Transverse colon (tissue), 4 donors: ENCODE data around the gene POLR2L.

ENCODE experiments used
- EP300 ChIP-seq: sonication (generic); formaldehyde crosslinking; IDR thresholded peaks from one replicate; pipeline ENCODE4 v1.6.1; 2017; ENCODE audit warnings: antibody characterized with exemption, low read depth
- POLR2A ChIP-seq: fragments of 450-650 bp; IDR thresholded peaks from one replicate; pipeline ENCODE4 v1.6.1; 2016; ENCODE audit warnings: antibody characterized with exemption, mild to moderate bottlenecking, moderate library complexity
- POLR2AphosphoS5 ChIP-seq, 3 donors: sonication (generic); formaldehyde crosslinking; IDR thresholded peaks; one replicate each; pipeline ENCODE4 v1.6.1; 2016; ENCODE audit warnings: antibody characterized with exemption in 3 of 3
- TF ChIP-seq, protein P1 (sequence below), 5 experiments: fragments of 200-600 bp in 3 of 5; fragments of 450-650 bp in 2 of 5; sonication (generic) in 3 of 5; IDR thresholded peaks; 1 replicate in 2 of 5; 2 replicates in 3 of 5; pipeline ENCODE4 v1.5.1; 2016 to 2017; ENCODE audit warnings: antibody characterized with exemption in 5 of 5, inconsistent platforms in 3 of 5, mild to moderate bottlenecking in 2 of 5, moderate library complexity in 1 of 5

DNA sequence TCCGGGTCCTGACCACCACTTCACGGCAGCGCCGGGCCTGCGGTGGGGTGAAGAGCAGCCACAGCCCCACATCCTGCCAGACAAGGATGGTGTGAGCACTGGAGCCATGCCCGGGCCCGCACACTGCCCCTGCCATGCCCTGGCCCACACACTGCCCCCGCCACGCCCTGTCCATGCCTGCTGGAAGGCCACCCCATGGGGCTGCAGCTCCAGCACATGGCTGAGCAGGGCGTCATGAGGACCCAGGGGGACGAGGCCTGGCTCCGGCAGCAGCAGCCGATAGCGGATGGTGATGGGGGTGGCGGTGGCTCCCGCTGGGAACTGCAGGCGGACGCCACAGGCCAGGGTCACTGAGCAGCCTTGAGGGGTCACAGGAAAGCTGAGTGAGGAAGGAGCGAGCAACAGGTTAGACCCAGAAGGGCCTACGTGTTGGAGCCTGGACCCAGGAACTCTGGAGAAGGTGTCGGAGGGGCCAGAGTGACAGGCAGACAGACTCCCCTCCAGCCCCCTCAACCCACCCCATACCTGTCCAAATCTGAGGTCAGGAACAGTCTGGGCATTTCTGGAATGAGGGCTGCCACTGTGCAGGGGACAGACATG, 40.2 kb downstream of the POLR2L start:
- TF ChIP-seq POLR2AphosphoS5 (IDR thresholded peaks at IDR 0.05) (no peak), POLR2A (no peak), EP300 (no peak)
- TF ChIP-seq, protein P1, sequence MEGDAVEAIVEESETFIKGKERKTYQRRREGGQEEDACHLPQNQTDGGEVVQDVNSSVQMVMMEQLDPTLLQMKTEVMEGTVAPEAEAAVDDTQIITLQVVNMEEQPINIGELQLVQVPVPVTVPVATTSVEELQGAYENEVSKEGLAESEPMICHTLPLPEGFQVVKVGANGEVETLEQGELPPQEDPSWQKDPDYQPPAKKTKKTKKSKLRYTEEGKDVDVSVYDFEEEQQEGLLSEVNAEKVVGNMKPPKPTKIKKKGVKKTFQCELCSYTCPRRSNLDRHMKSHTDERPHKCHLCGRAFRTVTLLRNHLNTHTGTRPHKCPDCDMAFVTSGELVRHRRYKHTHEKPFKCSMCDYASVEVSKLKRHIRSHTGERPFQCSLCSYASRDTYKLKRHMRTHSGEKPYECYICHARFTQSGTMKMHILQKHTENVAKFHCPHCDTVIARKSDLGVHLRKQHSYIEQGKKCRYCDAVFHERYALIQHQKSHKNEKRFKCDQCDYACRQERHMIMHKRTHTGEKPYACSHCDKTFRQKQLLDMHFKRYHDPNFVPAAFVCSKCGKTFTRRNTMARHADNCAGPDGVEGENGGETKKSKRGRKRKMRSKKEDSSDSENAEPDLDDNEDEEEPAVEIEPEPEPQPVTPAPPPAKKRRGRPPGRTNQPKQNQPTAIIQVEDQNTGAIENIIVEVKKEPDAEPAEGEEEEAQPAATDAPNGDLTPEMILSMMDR (IDR thresholded peaks at IDR 0.05) = no peak
